Astrocyte (in vitro differentiated cells and primary cell): ENCODE results near the gene ZDHHC14.

Experiments
- CTCF ChIP-seq: IDR thresholded peaks from 2 replicates; pipeline ENCODE4 v1.5.1; 2011; ENCODE audit warnings: low read depth, mild to moderate bottlenecking, inconsistent platforms, low read length, moderate library complexity; ENCODE audit not compliant: insufficient read depth
- EZH2 ChIP-seq: IDR thresholded peaks from 2 replicates; pipeline ENCODE4 v1.6.1; 2012; ENCODE audit warnings: mild to moderate bottlenecking, low read length, inconsistent platforms; ENCODE audit not compliant: insufficient read depth

- TF ChIP-seq CTCF: no peak
- TF ChIP-seq EZH2: no peak
Observed at GRCh38 chr6:157637516-157637915, 256.5 kb downstream of the ZDHHC14 start.
